GM12891 (cell line): ENCODE results near the gene LCA5L.

Experiments
- POLR2A ChIP-seq: IDR thresholded peaks from 2 replicates; pipeline ENCODE4 v1.6.1; 2011; ENCODE audit warnings: low read depth, low read length, control low read depth
- POLR2AphosphoS5 ChIP-seq: IDR thresholded peaks from 2 replicates; pipeline ENCODE4 v1.6.1; 2011; ENCODE audit warnings: low read depth, low read length, control low read depth

DNA sequence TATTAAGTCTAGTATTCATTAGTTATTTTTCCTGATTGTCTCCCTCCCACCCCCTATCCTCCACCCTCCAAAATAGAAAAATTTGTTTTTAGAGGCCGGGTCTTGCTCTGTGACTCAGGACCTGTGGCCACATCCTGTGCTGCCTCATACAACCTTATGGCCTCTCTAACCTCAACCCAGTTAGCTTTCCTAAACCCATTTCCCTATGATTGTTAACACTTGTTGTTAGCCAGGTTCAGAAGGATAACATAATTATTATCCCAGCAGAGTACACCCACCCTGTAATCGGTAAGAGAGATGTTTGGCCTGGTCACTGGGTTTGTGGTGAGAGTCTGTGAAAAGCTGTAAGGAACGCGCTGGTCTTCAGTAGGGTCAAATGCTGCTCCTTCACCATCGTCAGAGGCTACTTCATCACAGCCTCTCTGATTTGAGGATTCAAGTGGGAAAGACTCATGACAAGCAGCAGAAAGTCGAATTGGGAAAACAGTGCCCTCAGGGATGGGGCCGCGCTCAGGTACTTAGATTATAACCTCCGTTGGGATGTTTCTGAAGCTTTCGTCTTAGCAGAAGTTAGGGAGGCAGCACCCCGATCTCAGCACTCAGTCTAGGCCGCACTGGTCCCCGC is 60.8 kb downstream of the LCA5L start:
- TF ChIP-seq POLR2A (no peak), POLR2AphosphoS5 (no peak)
